WTC11 (cell line): ENCODE measurements around the gene CAMK2G. TPM values are rescaled to one million over a fixed set of nuclear protein-coding genes. Genes with fewer than 3 reads are reported as not detected.

Source experiments
- ATAC-seq: fragments of 200-7000 bp; cut with Tn5 transposase; 2 replicates; pipeline ENCODE4 v1.10.0; 2021; ENCODE audit warnings: mild to moderate bottlenecking, moderate library complexity
- CTCF ChIA-PET: fragments of 300-600 bp; sonication (Branson Sonifier 250); formaldehyde crosslinking; loops from one replicate; lab custom pipeline; 2021; ENCODE audit warnings: antibody characterized with exemption; lab: Charles Lee
- POLR2A ChIA-PET: fragments of 350-600 bp; sonication (Branson Sonifier 250); formaldehyde crosslinking; loops from one replicate; lab custom pipeline; 2021; ENCODE audit warnings: antibody characterized with exemption; lab: Charles Lee
- DNase-seq: peaks from one replicate; pipeline ENCODE4 v3.0.0; 2021; ENCODE audit warnings: low spot score
- H3K27ac Mint-ChIP-seq: 2 replicates; pipeline ENCODE4 v1.8.0; 2021; ENCODE audit warnings: mixed read lengths
- H3K27me3 Mint-ChIP-seq: 2 replicates; pipeline ENCODE4 v1.8.0; 2021; ENCODE audit warnings: low read depth, mild to moderate bottlenecking, moderate library complexity, mixed read lengths
- H3K36me3 Mint-ChIP-seq: 2 replicates; pipeline ENCODE4 v1.8.0; 2021; ENCODE audit warnings: mixed read lengths
- H3K4me1 Mint-ChIP-seq: 2 replicates; pipeline ENCODE4 v1.8.0; 2022; ENCODE audit warnings: mixed read lengths
- H3K4me3 Mint-ChIP-seq: 2 replicates; pipeline ENCODE4 v1.8.0; 2021; ENCODE audit warnings: mild to moderate bottlenecking, moderate library complexity, mixed read lengths
- H3K9me3 Mint-ChIP-seq: 2 replicates; pipeline ENCODE4 v1.8.0; 2021; ENCODE audit warnings: mixed read lengths
- CREB1 ChIP-seq: sonication (generic); formaldehyde crosslinking; IDR thresholded peaks from 2 replicates; pipeline ENCODE4 v1.8.0; 2023; ENCODE audit warnings: mild to moderate bottlenecking, missing genetic modification reagents
- FOXJ3 ChIP-seq: sonication (generic); formaldehyde crosslinking; IDR thresholded peaks from 2 replicates; pipeline ENCODE4 v1.9.0; 2021; ENCODE audit warnings: missing genetic modification reagents, mild to moderate bottlenecking, borderline replicate concordance
- JAZF1 ChIP-seq: fragments of 250-450 bp; sonication (Bioruptor Pico); IDR thresholded peaks from 2 replicates; pipeline ENCODE4 v1.9.0; 2021; ENCODE audit warnings: moderate library complexity, mild to moderate bottlenecking, inconsistent platforms
- JUN ChIP-seq: sonication (generic); formaldehyde crosslinking; IDR thresholded peaks from 2 replicates; pipeline ENCODE4 v1.8.0; 2023; ENCODE audit warnings: mild to moderate bottlenecking, missing genetic modification reagents
- NFE2L1 ChIP-seq: sonication (generic); formaldehyde crosslinking; IDR thresholded peaks from 2 replicates; pipeline ENCODE4 v1.8.1; 2023; ENCODE audit warnings: missing genetic modification reagents
- NR2C2 ChIP-seq: sonication (generic); formaldehyde crosslinking; IDR thresholded peaks from 2 replicates; pipeline ENCODE4 v1.8.0; 2022; ENCODE audit warnings: mild to moderate bottlenecking, missing genetic modification reagents
- RORB ChIP-seq: fragments of 250-450 bp; sonication (Bioruptor Pico); IDR thresholded peaks from 2 replicates; pipeline ENCODE4 v1.9.0; 2021; ENCODE audit warnings: mild to moderate bottlenecking
- TEAD1 ChIP-seq: sonication (generic); formaldehyde crosslinking; IDR thresholded peaks from 2 replicates; pipeline ENCODE4 v1.8.0; 2022; ENCODE audit warnings: mild to moderate bottlenecking, missing genetic modification reagents
- TP53 ChIP-seq: sonication (generic); formaldehyde crosslinking; IDR thresholded peaks from 2 replicates; pipeline ENCODE4 v1.8.1; 2023; ENCODE audit warnings: mild to moderate bottlenecking, missing genetic modification reagents
- total RNA-seq: library from RNA; stranded (reverse); gene quantifications from 3 replicates; pipeline ENCODE4 v1.2.3, GENCODE V29; 2021
- TF ChIP-seq, protein P1 (sequence below): sonication (generic); formaldehyde crosslinking; IDR thresholded peaks from 2 replicates; pipeline ENCODE4 v1.8.1; 2022; ENCODE audit warnings: mild to moderate bottlenecking, missing genetic modification reagents, moderate library complexity, borderline replicate concordance
- TF ChIP-seq, protein P2 (sequence below): sonication (generic); formaldehyde crosslinking; IDR thresholded peaks from 2 replicates; pipeline ENCODE4 v1.8.1; 2022; ENCODE audit warnings: low read depth, mild to moderate bottlenecking, moderate library complexity, missing genetic modification reagents, borderline replicate concordance
- TF ChIP-seq, protein P3 (sequence below): fragments of 250-450 bp; sonication (Bioruptor Pico); IDR thresholded peaks from 2 replicates; pipeline ENCODE4 v1.8.0; 2021; ENCODE audit warnings: mild to moderate bottlenecking
- TF ChIP-seq, protein P4 (sequence below): sonication (generic); formaldehyde crosslinking; IDR thresholded peaks from 2 replicates; pipeline ENCODE4 v1.8.1; 2023; ENCODE audit warnings: mild to moderate bottlenecking, missing genetic modification reagents, moderate library complexity
- TF ChIP-seq, protein P5 (sequence below): fragments of 250-450 bp; sonication (Bioruptor Pico); IDR thresholded peaks from 2 replicates; pipeline ENCODE4 v2.1.2; 2022; ENCODE audit warnings: mild to moderate bottlenecking, moderate library complexity
- TF ChIP-seq, protein P6 (sequence below): fragments of 250-450 bp; sonication (Bioruptor Pico); IDR thresholded peaks from 2 replicates; pipeline ENCODE4 v1.9.0; 2021; ENCODE audit warnings: mild to moderate bottlenecking
- TF ChIP-seq, protein P7 (sequence below): sonication (generic); formaldehyde crosslinking; IDR thresholded peaks from 2 replicates; pipeline ENCODE4 v1.8.1; 2022; ENCODE audit warnings: low read depth, missing genetic modification reagents, borderline replicate concordance
- TF ChIP-seq, protein P8 (sequence below): sonication (generic); formaldehyde crosslinking; IDR thresholded peaks from 2 replicates; pipeline ENCODE4 v1.8.0; 2023; ENCODE audit warnings: mild to moderate bottlenecking, missing genetic modification reagents

Gene CAMK2G
- total RNA-seq, 1 experiment from 2014 or later, result 34.9 TPM

DNA sequence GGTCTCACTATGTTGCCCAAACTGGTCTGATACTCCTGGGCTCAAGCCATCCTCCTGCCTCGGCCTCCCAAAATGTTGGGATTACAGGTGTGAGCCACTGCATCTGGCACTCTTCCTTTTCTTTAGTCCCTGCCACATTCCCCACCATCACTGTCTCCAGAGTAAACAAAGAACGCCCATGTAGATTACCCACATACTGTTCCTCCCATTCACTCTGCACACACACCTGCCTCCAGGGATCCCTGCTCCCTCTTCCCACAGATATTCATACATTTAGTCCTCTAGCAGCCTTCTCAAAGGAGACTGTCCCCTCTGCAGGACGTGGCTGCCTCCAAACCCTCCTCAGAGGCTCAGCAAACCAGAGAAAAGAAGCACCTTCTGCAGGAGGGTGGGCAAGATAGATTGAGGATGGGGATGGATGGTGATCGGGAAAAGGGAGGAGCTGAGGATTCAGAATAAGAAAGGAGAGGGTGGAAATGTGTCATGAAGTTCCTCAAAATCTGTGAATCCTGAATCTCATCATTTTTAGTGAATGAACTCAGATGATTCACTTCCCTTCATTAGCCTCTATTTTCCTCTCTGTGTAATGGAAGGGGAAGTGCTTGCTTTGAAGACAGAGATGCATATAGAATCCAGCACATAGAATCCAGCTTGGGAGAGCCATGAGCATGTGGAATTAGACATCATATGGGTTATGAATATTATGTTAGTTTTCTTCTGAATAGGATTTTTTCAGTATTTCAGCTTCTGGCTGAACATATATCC is 31.1 kb upstream of the CAMK2G start:
- POLR2A ChIA-PET, result no interaction called here

More for the DNA sequence above, 31.1 kb upstream of the CAMK2G start:
- ATAC-seq (0 out of 2 replicates have a peak, but pooled peaks have one; percentile 7), DNase-seq (no peak)
- H3K27ac Mint-ChIP-seq, result peak overlapping the region; percentile 55; the same call in 1 of the 2 replicates
- TF ChIP-seq JUN (CRISPR knock-in tag) (no peak), TEAD1 (CRISPR knock-in tag) (no peak), TP53 (CRISPR knock-in tag) (no peak), NR2C2 (no peak), CREB1 (CRISPR knock-in tag) (no peak), JAZF1 (CRISPR knock-in tag) (no peak), FOXJ3 (CRISPR knock-in tag) (no peak), RORB (no peak), NFE2L1 (no peak)
- TF ChIP-seq, protein P1, sequence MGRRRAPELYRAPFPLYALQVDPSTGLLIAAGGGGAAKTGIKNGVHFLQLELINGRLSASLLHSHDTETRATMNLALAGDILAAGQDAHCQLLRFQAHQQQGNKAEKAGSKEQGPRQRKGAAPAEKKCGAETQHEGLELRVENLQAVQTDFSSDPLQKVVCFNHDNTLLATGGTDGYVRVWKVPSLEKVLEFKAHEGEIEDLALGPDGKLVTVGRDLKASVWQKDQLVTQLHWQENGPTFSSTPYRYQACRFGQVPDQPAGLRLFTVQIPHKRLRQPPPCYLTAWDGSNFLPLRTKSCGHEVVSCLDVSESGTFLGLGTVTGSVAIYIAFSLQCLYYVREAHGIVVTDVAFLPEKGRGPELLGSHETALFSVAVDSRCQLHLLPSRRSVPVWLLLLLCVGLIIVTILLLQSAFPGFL, result no peak
- TF ChIP-seq, protein P2, sequence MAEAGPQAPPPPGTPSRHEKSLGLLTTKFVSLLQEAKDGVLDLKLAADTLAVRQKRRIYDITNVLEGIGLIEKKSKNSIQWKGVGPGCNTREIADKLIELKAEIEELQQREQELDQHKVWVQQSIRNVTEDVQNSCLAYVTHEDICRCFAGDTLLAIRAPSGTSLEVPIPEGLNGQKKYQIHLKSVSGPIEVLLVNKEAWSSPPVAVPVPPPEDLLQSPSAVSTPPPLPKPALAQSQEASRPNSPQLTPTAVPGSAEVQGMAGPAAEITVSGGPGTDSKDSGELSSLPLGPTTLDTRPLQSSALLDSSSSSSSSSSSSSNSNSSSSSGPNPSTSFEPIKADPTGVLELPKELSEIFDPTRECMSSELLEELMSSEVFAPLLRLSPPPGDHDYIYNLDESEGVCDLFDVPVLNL (CRISPR knock-in tag), result no peak
- TF ChIP-seq, protein P3, sequence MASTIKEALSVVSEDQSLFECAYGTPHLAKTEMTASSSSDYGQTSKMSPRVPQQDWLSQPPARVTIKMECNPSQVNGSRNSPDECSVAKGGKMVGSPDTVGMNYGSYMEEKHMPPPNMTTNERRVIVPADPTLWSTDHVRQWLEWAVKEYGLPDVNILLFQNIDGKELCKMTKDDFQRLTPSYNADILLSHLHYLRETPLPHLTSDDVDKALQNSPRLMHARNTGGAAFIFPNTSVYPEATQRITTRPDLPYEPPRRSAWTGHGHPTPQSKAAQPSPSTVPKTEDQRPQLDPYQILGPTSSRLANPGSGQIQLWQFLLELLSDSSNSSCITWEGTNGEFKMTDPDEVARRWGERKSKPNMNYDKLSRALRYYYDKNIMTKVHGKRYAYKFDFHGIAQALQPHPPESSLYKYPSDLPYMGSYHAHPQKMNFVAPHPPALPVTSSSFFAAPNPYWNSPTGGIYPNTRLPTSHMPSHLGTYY (CRISPR knock-in tag), result no peak
- TF ChIP-seq, protein P4, sequence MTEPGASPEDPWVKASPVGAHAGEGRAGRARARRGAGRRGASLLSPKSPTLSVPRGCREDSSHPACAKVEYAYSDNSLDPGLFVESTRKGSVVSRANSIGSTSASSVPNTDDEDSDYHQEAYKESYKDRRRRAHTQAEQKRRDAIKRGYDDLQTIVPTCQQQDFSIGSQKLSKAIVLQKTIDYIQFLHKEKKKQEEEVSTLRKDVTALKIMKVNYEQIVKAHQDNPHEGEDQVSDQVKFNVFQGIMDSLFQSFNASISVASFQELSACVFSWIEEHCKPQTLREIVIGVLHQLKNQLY, result no peak
- TF ChIP-seq, protein P5, sequence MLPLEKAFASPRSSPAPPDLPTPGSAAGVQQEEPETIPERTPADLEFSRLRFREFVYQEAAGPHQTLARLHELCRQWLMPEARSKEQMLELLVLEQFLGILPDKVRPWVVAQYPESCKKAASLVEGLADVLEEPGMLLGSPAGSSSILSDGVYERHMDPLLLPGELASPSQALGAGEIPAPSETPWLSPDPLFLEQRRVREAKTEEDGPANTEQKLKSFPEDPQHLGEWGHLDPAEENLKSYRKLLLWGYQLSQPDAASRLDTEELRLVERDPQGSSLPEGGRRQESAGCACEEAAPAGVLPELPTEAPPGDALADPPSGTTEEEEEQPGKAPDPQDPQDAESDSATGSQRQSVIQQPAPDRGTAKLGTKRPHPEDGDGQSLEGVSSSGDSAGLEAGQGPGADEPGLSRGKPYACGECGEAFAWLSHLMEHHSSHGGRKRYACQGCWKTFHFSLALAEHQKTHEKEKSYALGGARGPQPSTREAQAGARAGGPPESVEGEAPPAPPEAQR (CRISPR knock-in tag), result no peak
- TF ChIP-seq, protein P6, sequence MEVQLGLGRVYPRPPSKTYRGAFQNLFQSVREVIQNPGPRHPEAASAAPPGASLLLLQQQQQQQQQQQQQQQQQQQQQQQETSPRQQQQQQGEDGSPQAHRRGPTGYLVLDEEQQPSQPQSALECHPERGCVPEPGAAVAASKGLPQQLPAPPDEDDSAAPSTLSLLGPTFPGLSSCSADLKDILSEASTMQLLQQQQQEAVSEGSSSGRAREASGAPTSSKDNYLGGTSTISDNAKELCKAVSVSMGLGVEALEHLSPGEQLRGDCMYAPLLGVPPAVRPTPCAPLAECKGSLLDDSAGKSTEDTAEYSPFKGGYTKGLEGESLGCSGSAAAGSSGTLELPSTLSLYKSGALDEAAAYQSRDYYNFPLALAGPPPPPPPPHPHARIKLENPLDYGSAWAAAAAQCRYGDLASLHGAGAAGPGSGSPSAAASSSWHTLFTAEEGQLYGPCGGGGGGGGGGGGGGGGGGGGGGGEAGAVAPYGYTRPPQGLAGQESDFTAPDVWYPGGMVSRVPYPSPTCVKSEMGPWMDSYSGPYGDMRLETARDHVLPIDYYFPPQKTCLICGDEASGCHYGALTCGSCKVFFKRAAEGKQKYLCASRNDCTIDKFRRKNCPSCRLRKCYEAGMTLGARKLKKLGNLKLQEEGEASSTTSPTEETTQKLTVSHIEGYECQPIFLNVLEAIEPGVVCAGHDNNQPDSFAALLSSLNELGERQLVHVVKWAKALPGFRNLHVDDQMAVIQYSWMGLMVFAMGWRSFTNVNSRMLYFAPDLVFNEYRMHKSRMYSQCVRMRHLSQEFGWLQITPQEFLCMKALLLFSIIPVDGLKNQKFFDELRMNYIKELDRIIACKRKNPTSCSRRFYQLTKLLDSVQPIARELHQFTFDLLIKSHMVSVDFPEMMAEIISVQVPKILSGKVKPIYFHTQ (CRISPR knock-in tag), result no peak
- TF ChIP-seq, protein P7, sequence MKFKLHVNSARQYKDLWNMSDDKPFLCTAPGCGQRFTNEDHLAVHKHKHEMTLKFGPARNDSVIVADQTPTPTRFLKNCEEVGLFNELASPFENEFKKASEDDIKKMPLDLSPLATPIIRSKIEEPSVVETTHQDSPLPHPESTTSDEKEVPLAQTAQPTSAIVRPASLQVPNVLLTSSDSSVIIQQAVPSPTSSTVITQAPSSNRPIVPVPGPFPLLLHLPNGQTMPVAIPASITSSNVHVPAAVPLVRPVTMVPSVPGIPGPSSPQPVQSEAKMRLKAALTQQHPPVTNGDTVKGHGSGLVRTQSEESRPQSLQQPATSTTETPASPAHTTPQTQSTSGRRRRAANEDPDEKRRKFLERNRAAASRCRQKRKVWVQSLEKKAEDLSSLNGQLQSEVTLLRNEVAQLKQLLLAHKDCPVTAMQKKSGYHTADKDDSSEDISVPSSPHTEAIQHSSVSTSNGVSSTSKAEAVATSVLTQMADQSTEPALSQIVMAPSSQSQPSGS (CRISPR knock-in tag), result no peak
- TF ChIP-seq, protein P8, sequence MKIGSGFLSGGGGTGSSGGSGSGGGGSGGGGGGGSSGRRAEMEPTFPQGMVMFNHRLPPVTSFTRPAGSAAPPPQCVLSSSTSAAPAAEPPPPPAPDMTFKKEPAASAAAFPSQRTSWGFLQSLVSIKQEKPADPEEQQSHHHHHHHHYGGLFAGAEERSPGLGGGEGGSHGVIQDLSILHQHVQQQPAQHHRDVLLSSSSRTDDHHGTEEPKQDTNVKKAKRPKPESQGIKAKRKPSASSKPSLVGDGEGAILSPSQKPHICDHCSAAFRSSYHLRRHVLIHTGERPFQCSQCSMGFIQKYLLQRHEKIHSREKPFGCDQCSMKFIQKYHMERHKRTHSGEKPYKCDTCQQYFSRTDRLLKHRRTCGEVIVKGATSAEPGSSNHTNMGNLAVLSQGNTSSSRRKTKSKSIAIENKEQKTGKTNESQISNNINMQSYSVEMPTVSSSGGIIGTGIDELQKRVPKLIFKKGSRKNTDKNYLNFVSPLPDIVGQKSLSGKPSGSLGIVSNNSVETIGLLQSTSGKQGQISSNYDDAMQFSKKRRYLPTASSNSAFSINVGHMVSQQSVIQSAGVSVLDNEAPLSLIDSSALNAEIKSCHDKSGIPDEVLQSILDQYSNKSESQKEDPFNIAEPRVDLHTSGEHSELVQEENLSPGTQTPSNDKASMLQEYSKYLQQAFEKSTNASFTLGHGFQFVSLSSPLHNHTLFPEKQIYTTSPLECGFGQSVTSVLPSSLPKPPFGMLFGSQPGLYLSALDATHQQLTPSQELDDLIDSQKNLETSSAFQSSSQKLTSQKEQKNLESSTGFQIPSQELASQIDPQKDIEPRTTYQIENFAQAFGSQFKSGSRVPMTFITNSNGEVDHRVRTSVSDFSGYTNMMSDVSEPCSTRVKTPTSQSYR (CRISPR knock-in tag), result no peak
- H3K4me1 Mint-ChIP-seq, result peaks cover 52% of the 10 kb centered on the region
- peaks cover 17% of the 10 kb centered on the region for H3K27me3 Mint-ChIP-seq
- H3K4me3 Mint-ChIP-seq, result no peak overlapping the region
- no peaks in the 10 kb centered on the region for H3K36me3 Mint-ChIP-seq
- CTCF ChIA-PET, result interaction anchor here (2.5 to 4.3 kb wide), 3 partner anchors 19 to 35 kb away, joined by 13 to 15 read pairs (median 15); no protein-coding TSS in a partner anchor
- no peaks in the 10 kb centered on the region for H3K9me3 Mint-ChIP-seq
